NCI-H510A treated with DMSO at 0.1 percent for 48 hours (cell line): ENCODE data around the gene SKP1.
A peak's percentile ranks its signal among the peaks of the same experiment; 100 is the strongest.
"Not testable (repeated sequence)": the region's sequence is repeated elsewhere in the genome, so short reads cannot be mapped to it uniquely, and the experiment has no call there.

Experiments
- DNase-seq: peaks from one replicate; lab custom pipeline; 2025; lab: John Stamatoyannopoulos, UW

Gene SKP1

GRCh38 chr5:134177369-134178095, 782 bp upstream of the SKP1 start:
- peak; percentile 41 for DNase-seq

GRCh38 chr5:134175921-134176510, 734 bp downstream of the SKP1 start:
- DNase-seq, result no peak

- DNase-seq, result peak; percentile 43
Observed at GRCh38 chr5:134174841-134175839, 1.6 kb downstream of the SKP1 start.

DNA sequence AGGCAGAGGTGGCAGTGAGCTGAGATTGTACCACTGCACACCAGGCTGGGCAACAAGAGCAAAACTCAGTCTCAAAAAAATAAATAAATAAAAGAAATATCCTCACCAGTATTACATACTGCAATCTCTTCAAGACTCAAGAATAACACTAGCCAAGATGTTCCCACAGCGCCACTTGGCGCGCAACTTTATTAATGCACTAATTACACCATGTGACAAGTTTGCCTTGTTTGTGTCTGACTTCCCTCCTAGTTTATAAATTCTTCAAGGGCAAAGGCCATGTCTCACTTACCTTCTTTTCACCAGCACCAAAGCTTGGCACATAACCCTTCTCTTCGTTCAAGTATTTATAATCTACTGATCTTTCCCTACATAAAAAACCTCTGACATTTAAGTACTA, 4.8 kb downstream of the SKP1 start:
- DNase-seq, result no peak

GRCh38 chr5:134162592-134162991, 14.2 kb downstream of the SKP1 start:
- DNase-seq, result no peak

- no peak for DNase-seq
Observed at GRCh38 chr5:134161513-134162395, 15.0 kb downstream of the SKP1 start.

DNA sequence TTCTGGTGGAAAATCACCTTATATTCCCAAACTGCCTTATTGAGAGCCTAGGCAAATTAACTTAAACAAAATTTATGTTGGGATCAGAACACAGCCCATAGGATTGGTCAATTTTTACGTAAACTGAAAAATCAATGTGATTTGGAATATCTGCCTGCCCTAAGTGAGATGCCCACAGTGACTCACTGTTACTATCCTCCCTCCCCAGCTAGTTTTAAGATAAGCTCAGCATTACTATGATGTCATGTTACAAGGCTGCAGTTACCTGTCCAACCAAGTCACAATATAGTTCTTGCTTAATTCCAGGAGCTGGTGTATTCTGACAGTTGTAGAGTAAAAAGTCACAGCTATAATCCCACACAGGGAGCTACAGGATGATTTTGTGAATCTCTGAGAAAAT, 23.1 kb downstream of the SKP1 start:
- no peak for DNase-seq

DNA sequence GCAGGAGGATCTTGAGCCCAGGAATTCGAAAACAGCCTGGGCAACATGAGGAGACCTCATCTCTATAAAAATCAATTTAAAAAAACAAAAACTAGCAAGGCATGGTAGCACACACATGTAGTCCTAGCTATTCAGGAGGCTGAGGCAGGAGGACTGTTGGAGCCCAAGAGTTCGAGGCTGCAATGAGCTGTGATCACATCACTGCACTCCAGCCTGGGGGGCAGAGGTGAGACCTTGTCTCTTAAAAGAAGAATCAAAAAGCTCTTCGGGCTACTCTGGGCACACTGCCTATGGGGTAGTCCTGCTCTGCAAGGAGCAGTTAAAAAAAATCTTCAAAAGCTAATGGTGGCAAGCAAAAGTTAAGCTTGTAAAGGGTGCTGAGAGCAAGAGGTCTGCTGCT, 23.5 kb downstream of the SKP1 start:
- no peak for DNase-seq

DNA sequence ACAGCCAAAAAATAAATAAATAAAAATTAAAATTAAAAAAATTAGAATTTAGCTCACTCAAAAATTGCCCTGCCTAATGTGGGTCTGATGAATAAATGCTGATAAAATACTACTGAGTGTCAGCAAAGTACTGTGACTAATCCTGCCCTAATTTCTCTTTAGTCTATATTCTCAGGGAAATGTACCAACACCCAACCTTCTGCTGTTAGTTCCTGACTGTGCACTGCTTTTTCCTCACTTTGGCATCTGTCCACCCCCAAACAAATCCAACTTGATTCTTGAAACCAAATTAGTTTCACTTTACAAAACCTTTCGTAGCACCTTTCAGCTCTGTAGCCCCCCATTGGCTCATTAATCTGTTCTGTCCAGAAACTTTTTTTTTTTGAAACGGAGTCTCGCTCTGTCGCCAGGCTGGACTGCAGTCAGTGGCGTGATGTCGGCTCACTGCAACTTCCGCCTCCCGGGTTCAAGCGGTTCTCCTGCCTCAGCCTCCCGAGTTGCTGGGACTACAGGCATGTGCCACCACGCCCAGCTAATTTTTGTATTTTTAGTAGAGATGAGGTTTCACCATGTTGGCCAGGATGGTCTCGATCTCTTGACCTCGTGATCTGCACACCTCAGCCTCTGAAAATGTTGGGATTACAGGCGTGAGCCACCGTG, 24.4 kb downstream of the SKP1 start:
- DNase-seq, result not testable (repeated sequence)

DNA sequence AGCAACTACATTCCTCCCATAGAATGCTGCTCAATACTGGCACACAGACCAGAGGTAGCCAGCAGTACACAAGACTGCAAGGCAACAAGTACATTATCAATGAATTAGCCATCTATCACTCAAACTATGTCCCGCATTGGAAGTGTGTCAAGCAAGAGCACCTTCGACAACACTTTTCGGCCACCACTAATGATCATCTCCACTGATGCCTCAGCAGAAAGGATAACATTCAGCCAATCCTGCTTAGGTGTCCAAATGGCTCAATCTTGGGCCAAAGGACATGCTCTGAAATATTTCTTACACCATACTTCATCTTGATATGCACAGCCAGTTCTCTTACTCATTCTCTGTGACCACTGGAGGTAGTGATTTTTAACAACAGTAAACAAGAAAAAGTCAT, 25.0 kb downstream of the SKP1 start:
- no peak for DNase-seq

DNA sequence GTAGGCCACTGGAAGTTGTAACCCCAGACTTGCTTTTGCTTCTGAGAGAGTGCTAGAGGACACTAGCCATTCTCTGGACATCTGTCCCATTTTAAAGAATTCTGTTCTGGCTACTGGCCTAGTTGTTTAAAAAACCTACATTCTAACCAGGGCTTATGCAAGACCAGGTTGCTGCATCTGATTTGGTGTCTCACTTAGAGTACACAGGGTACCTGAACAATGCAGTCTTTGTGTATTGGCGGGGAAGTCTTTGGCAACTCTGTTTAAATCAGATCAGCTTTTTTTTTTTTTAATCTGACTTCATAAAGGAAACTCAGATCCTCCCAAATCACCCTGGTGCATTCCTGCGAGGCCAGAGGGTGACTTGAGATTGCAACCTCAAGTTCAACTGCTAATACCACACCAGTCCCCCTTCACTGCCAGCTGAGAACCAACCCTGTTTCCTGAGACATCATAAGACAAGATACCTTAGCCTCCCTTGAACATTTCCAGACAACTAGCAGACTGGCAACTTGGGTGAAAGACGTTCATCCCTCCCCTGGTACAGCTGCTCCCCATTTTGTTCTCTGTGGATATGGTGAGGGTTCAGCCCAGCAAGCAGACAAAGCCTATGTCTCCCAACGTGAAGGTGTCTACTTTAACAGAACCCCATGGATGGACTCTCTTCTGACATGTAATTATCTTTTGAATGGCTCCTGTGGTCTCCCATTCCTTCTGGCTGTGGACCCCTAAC, 27.0 kb downstream of the SKP1 start:
- DNase-seq, result no peak

GRCh38 chr5:134148986-134149539, 27.7 kb downstream of the SKP1 start:
- no peak for DNase-seq

- DNase-seq, result no peak
Observed at GRCh38 chr5:134148316-134148715, 28.4 kb downstream of the SKP1 start.

DNA sequence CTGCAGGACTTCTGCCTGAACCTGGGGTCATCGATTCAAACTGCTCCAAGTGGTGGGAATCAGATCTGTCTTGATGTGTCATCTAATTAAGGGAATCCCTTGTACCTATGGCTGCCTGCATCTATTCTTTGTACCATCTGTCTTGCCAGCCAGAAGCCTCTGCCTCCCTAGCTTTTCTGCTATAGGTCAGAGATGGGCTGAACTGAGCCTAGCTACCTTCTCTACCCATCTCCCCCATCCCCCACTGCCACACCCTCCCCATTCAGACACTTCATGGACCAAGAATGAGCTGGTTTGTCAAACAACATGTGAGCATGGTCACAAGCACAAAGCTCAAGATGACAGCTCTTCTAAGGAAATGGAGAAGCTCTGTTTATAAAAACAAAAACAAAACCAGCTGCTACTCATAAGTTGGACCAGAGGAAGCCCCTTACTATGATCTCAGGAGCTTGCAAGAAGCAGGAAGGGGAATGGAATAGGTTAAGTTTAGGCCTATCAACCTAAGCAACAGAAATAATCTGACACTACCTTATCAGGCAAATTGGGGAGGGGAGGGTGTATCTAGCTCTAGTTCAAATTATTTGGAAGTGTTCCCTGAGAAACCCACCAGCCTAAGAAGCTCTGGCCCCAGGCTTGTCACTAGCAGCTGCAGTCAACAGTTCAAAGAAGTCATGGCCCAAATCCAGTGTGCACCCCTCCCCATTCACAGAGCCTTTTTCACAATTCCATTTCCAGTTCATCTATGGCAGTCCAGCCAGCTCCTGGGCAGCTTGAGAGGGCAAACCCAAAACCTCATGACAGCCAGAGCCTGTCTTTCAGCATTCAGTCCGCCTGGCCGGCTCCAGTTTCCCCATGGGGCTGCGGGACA, 29.9 kb downstream of the SKP1 start:
- DNase-seq, result no peak

- DNase-seq, result peak; percentile 52
Observed at GRCh38 chr5:134145779-134146581, 30.8 kb downstream of the SKP1 start.

- DNase-seq, result no peak
Observed at GRCh38 chr5:134145041-134145757, 31.6 kb downstream of the SKP1 start.
